ENCODE data around the gene CAMSAP2.
A peak's percentile ranks its signal among the peaks of the same experiment; 100 is the strongest.

CAMSAP2 gene

DNA sequence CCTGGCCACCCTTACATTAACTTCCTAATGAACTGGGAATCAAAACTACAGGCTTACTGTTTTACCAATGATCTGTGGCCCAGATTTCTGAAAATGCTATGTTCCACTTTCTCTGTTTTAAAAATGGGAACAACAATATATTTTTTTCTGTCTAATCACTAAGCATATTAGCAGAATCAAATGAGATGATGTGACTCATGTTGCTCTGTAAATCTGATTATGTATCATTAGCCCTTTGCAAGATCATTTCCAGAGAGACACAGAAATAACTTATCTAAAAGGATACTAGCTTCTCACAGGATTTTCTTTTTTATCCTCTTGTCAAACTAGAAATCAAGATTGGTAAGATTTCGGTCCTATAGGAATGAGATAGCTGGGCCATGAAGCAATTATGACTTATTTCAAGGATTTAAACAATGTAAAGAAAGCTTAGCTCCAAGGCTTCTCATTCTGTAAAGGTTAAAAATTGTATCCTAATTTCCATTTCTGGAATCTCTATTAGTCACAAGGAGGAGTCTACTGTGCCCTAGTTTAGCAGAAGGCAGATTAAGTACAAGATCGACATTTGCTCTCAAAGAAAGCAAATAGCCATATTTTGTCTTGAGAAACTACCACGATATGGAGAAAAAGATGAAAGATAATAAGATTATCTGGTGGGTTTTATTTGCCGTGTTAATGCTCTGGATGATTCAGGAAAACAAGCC is 32.4 kb upstream of the CAMSAP2 start:
- no peak overlapping the region for H3K4me3 ChIP-seq (ENCODE audit: control insufficient read depth, low read depth, low read length)
- no peak for DNase-seq (ENCODE audit: low read depth)
- TF ChIP-seq, protein P1, sequence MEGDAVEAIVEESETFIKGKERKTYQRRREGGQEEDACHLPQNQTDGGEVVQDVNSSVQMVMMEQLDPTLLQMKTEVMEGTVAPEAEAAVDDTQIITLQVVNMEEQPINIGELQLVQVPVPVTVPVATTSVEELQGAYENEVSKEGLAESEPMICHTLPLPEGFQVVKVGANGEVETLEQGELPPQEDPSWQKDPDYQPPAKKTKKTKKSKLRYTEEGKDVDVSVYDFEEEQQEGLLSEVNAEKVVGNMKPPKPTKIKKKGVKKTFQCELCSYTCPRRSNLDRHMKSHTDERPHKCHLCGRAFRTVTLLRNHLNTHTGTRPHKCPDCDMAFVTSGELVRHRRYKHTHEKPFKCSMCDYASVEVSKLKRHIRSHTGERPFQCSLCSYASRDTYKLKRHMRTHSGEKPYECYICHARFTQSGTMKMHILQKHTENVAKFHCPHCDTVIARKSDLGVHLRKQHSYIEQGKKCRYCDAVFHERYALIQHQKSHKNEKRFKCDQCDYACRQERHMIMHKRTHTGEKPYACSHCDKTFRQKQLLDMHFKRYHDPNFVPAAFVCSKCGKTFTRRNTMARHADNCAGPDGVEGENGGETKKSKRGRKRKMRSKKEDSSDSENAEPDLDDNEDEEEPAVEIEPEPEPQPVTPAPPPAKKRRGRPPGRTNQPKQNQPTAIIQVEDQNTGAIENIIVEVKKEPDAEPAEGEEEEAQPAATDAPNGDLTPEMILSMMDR (conservative IDR thresholded peaks at IDR 0.05; ENCODE audit: control insufficient read depth, insufficient read depth, low read depth, low read length), result no peak

- TF ChIP-seq, protein P1 (conservative IDR thresholded peaks at IDR 0.05; ENCODE audit: control insufficient read depth, insufficient read depth, low read depth, low read length), result no peak
These were observed 31.6 kb upstream of the CAMSAP2 start for GRCh38 chr1:200707116-200707515.

DNA sequence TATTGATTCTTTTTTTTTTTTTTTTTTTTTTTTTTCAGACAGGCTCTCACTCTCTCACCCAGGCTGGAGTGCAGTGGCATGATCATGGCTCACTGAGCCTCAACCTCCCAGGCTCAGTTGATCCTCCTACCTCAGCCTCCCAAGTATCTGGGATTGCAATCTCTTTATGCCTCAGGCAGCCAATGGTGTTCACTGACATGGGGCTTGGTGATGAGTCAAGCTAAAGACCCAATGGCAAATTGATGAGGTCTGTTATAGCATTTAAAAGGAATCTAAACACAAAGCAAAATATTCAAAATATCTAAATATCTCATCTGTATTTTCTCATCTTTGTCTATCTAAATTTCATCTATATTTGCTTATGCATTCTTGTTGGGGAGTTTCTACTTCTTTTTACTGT is 30.5 kb upstream of the CAMSAP2 start:
- TF ChIP-seq, protein P1 (conservative IDR thresholded peaks at IDR 0.05; ENCODE audit: control insufficient read depth, insufficient read depth, low read depth, low read length), result no peak
- no peak for DNase-seq (ENCODE audit: low read depth)
- H3K4me3 ChIP-seq (ENCODE audit: control insufficient read depth, low read depth, low read length), result no peak overlapping the region

More at GRCh38 chr1:200707116-200707515, 31.6 kb upstream of the CAMSAP2 start:
- H3K4me3 ChIP-seq (ENCODE audit: control insufficient read depth, low read depth, low read length), result no peak overlapping the region
- no peak for DNase-seq (ENCODE audit: low read depth)

GRCh38 chr1:200708769-200709168 is 29.9 kb upstream of the CAMSAP2 start:
- H3K4me3 ChIP-seq (ENCODE audit: control insufficient read depth, low read depth, low read length), result no peak overlapping the region
- TF ChIP-seq, protein P1 (conservative IDR thresholded peaks at IDR 0.05; ENCODE audit: control insufficient read depth, insufficient read depth, low read depth, low read length), result no peak
- DNase-seq (ENCODE audit: low read depth), result peak; percentile 31

GRCh38 chr1:200710166-200710565 is 28.5 kb upstream of the CAMSAP2 start:
- DNase-seq (ENCODE audit: low read depth), result no peak
- TF ChIP-seq, protein P1 (conservative IDR thresholded peaks at IDR 0.05; ENCODE audit: control insufficient read depth, insufficient read depth, low read depth, low read length), result no peak
- no peak overlapping the region for H3K4me3 ChIP-seq (ENCODE audit: control insufficient read depth, low read depth, low read length)

DNA sequence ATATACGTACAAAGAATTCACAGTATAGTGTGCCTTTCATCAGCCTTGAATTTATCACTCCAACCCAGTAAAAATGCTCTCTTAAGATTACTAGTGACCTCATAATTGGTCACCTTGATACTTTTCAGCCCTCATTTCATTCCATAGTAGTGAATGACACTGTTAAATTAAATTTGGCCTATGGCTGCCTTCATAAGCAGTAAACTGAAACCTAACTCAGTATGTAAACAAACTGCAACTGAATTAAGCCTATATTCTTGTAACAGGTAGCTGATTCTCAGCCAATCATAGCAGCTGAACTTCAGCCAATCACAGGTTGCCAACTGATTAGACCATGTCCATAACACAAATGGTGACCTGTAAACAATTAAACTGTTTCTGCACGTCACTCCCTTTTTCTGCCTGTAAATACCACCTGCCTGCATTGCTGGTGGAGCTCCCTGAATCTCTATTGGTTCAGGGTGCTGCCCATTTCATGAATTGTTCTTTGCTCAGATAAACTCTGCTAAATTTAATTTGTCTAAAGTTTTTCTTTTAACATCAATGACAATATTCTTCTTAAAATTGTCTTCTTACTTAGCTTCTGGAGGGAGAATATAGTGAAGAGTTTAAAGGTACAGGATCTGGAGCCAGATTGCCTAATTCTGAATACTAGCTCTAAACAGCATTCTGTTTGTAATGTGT is 24.0 kb upstream of the CAMSAP2 start:
- no peak overlapping the region for H3K4me3 ChIP-seq (ENCODE audit: control insufficient read depth, low read depth, low read length)
- TF ChIP-seq, protein P1 (conservative IDR thresholded peaks at IDR 0.05; ENCODE audit: control insufficient read depth, insufficient read depth, low read depth, low read length), result no peak
- DNase-seq (ENCODE audit: low read depth), result no peak
